GM12878 (cell line): ENCODE data around the gene ACTBL2. TPM values are rescaled to one million over a fixed set of nuclear protein-coding genes. Genes with fewer than 3 reads are reported as not detected.

ENCODE experiments used
- ATAC-seq: fragments of 200-7000 bp; cut with Tn5 transposase; 3 replicates; pipeline ENCODE4 v1.9.1; 2020; ENCODE audit warnings: mild to moderate bottlenecking, moderate library complexity
- BruUV-seq: library from RNA; stranded (reverse); fragments of 400-500 nt; replicated peaks from 2 replicates; lab custom pipeline; 2021; lab: Mats Ljungman, UMichigan
- CTCF ChIA-PET: fragments of 300-600 bp; sonication (Branson Sonifier 250); formaldehyde crosslinking; extraction: SDS; loops from one replicate; lab custom pipeline; 2021; ENCODE audit warnings: inconsistent platforms; lab: Yijun Ruan, JAX
- POLR2A ChIA-PET: fragments of 350-600 bp; formaldehyde crosslinking; extraction: SDS; loops from one replicate; lab custom pipeline; 2021; ENCODE audit warnings: inconsistent platforms; lab: Charles Lee
- RAD21 ChIA-PET: fragments of 300-600 bp; sonication (Branson Sonifier 250); formaldehyde crosslinking; loops from one replicate; lab custom pipeline; 2023; ENCODE audit warnings: antibody characterized with exemption; ENCODE audit not compliant: unreplicated experiment; lab: Charles Lee
- SMC1A ChIA-PET: fragments of 300-600 bp; sonication (Branson Sonifier 250); formaldehyde crosslinking; loops from one replicate; lab custom pipeline; 2023; ENCODE audit not compliant: unreplicated experiment, uncharacterized antibody; lab: Charles Lee
- DNase-seq: peaks from one replicate; pipeline ENCODE4 v3.0.0-alpha.2; 2011; ENCODE audit warnings: low read depth, low spot score
- FAIRE-seq: peaks from 3 replicates; lab custom pipeline; 2011; peaks lifted over from hg19 to GRCh38; lab: Jason Lieb, UNC
- H2AFZ ChIP-seq: 2 replicates; pipeline ENCODE4 v1.6.0; 2011; ENCODE audit warnings: low read depth, low read length, control low read depth; ENCODE audit not compliant: control insufficient read depth
- H3K27ac ChIP-seq: 2 replicates; pipeline ENCODE4 v1.5.1; 2011; ENCODE audit warnings: control low read depth; ENCODE audit not compliant: control insufficient read depth, insufficient read depth
- H3K27me3 ChIP-seq, 2 experiments: replicated peaks in 1 of 2; 2 replicates each; pipeline versions ENCODE4 v1.6.0 to v1.6.1; 2011; ENCODE audit warnings: low read length in 1 of 2; ENCODE audit not compliant: control insufficient read depth in 2 of 2, insufficient read depth in 2 of 2
- H3K36me3 ChIP-seq, 2 experiments: 2 replicates each; pipeline ENCODE4 v1.5.1; 2011; ENCODE audit warnings: low read length in 1 of 2; ENCODE audit not compliant: control insufficient read depth in 2 of 2, insufficient read depth in 2 of 2
- H3K4me1 ChIP-seq: 2 replicates; pipeline ENCODE4 v1.6.1; 2011; ENCODE audit warnings: mild to moderate bottlenecking, low read length, moderate library complexity, mixed read lengths; ENCODE audit not compliant: control insufficient read depth, insufficient read depth
- H3K4me2 ChIP-seq: 2 replicates; pipeline ENCODE4 v1.6.0; 2011; ENCODE audit warnings: control low read depth; ENCODE audit not compliant: control insufficient read depth, insufficient read depth
- H3K4me3 ChIP-seq: fragments of 200-600 bp; sonication (generic); 2 replicates; pipeline ENCODE4 v1.5.1; 2016
- H3K79me2 ChIP-seq: 2 replicates; pipeline ENCODE4 v1.6.0; 2011; ENCODE audit warnings: low read length; ENCODE audit not compliant: control insufficient read depth, insufficient read depth
- H3K9ac ChIP-seq: 2 replicates; pipeline ENCODE4 v1.8.0; 2011; ENCODE audit warnings: low read length, control low read depth, mixed read lengths; ENCODE audit not compliant: control insufficient read depth, insufficient read depth
- H3K9me3 ChIP-seq: replicated peaks from 3 replicates; pipeline ENCODE4 v1.5.1; 2011; ENCODE audit warnings: mild to moderate bottlenecking, low read length; ENCODE audit not compliant: control insufficient read depth, insufficient read depth
- H4K20me1 ChIP-seq: 2 replicates; pipeline ENCODE4 v1.6.0; 2011; ENCODE audit not compliant: control insufficient read depth, insufficient read depth
- BCL11A ChIP-seq: IDR thresholded peaks from 2 replicates; pipeline ENCODE4 v1.6.1; 2011; ENCODE audit warnings: low read depth, low read length
- CHD2 ChIP-seq: IDR thresholded peaks from 2 replicates; pipeline ENCODE4 v1.6.1; 2011; ENCODE audit warnings: low read depth, low read length, improper control_type of control experiment, borderline replicate concordance
- CTCF ChIP-seq, 3 experiments: IDR thresholded peaks in 2 of 3; conservative IDR thresholded peaks in 1 of 3; 2 replicates each; pipeline ENCODE4 v1.5.1; 2011; ENCODE audit warnings: low read depth in 3 of 3, low read length in 3 of 3, mild to moderate bottlenecking in 3 of 3, control low read depth in 2 of 3, moderate library complexity in 2 of 3, inconsistent platforms in 1 of 3, mixed read lengths in 1 of 3; ENCODE audit not compliant: control insufficient read depth in 2 of 3, insufficient read depth in 1 of 3; ENCODE audit errors: extremely low read depth in 1 of 3
- EED ChIP-seq: sonication (generic); IDR thresholded peaks from 2 replicates; pipeline ENCODE4 v1.6.1; 2016; ENCODE audit warnings: antibody characterized with exemption, low read depth
- HCFC1 ChIP-seq: fragments of 150-350 bp; IDR thresholded peaks from 2 replicates; pipeline ENCODE4 v1.6.1; 2014; ENCODE audit warnings: low read length
- KLF5 ChIP-seq: fragments of 450-650 bp; IDR thresholded peaks from 2 replicates; pipeline ENCODE4 v1.6.1; 2014; ENCODE audit warnings: mild to moderate bottlenecking; ENCODE audit not compliant: partially characterized antibody
- PAX8 ChIP-seq: fragments of 450-650 bp; IDR thresholded peaks from 2 replicates; pipeline ENCODE4 v1.6.1; 2017; ENCODE audit warnings: mild to moderate bottlenecking, moderate library complexity
- PBX3 ChIP-seq: IDR thresholded peaks from 2 replicates; pipeline ENCODE4 v1.6.1; 2011; ENCODE audit warnings: mild to moderate bottlenecking, low read depth, low read length, moderate library complexity; ENCODE audit not compliant: insufficient replicate concordance
- POU2F2 ChIP-seq: IDR thresholded peaks from 3 replicates; pipeline ENCODE4 v1.6.1; 2011; ENCODE audit warnings: low read depth, mild to moderate bottlenecking, low read length, borderline replicate concordance
- SIX5 ChIP-seq: IDR thresholded peaks from 2 replicates; pipeline ENCODE4 v1.6.1; 2011; ENCODE audit warnings: mild to moderate bottlenecking, low read depth, low read length, moderate library complexity; ENCODE audit not compliant: severe bottlenecking
- SREBF2 ChIP-seq: IDR thresholded peaks from 2 replicates; pipeline ENCODE4 v1.6.1; 2012; ENCODE audit warnings: mild to moderate bottlenecking, low read length
- WGBS: methylation state at CpG from one replicate; pipeline ENCODE4 v1.1.6; 2016; ENCODE audit warnings: low lambda C conversion rate; ENCODE audit not compliant: insufficient replicate concordance, insufficient coverage; ENCODE audit errors: missing lambda C conversion rate; 5-methylcytosine and 5-hydroxymethylcytosine counted together
- in situ Hi-C: fragments of 300-500 bp; cut with MboI; formaldehyde crosslinking; loops from 9 replicates; pipeline ENCODE4 v1.14.3; 2018; ENCODE audit warnings: mixed read lengths
- intact Hi-C: fragments of 100-400 bp; cut with micrococcal nuclease; formaldehyde crosslinking; loops from one replicate; pipeline ENCODE4 v1.14.2; 2022; ENCODE audit not compliant: unreplicated experiment
- polyA plus RNA-seq, 11 experiments: library from polyadenylated mRNA; depleted of rRNA in 4 of 11; unstranded in 6 of 11; stranded (reverse) in 5 of 11; fragments of >200 nt; fragmentation: Nextera tagmentation in 4 of 11; fragmentation: Illumina TruSeq in 1 of 11; extraction: Ambion mirVana in 4 of 11; extraction: Trizol in 1 of 11; gene quantifications; 1 replicate in 1 of 11; 2 replicates in 10 of 11; pipeline versions ENCODE4 v1.2.1 to v1.2.3, GENCODE V29; 2011 to 2016; ENCODE audit warnings: inconsistent platforms in 2 of 11, missing spikeins in 2 of 11, low read depth in 1 of 11
- total RNA-seq, 4 experiments: library from RNA; depleted of rRNA in 3 of 4; stranded (reverse); fragments of >200 nt in 3 of 4; fragmentation: Illumina TruSeq in 1 of 4; extraction: Trizol in 1 of 4; gene quantifications; 2 replicates each; pipeline versions ENCODE4 v1.2.1 to v1.2.3, GENCODE V29; 2013 to 2021

ACTBL2 gene
- total and polyA plus RNA-seq, 10 of the 15 experiments (the other 5 are each of a cell fraction or from before 2014, with no cell fraction given): 0.04 to 0.06 (median 0.04) TPM; not detected in 7

- ATAC-seq (no peak), DNase-seq (no peak), FAIRE-seq (no peak)
- H3K27ac ChIP-seq: no peak overlapping the region
- no peak for TF ChIP-seq SREBF2
- intact Hi-C loops (no loop called here), in situ Hi-C loops (no loop called here)
- no peak overlapping the region for H3K9ac ChIP-seq
- CTCF ChIA-PET: no interaction called here
- no peaks in the 10 kb centered on the region for H3K36me3 ChIP-seq
- no peaks in the 10 kb centered on the region for H3K4me1 ChIP-seq
- POLR2A ChIA-PET: no interaction called here
- H3K9me3 ChIP-seq: no peaks in the 10 kb centered on the region
- RAD21 ChIA-PET: interaction anchor here (1.2 kb wide), 1 partner anchor 15 kb away, joined by 3 read pairs; no protein-coding TSS in a partner anchor
- no peaks in the 10 kb centered on the region for H3K27me3 ChIP-seq
- H3K79me2 ChIP-seq: no peaks in the 10 kb centered on the region
- no peak overlapping the region for H2AFZ ChIP-seq
- no peak overlapping the region for H3K4me3 ChIP-seq
- no TSS peak for BruUV-seq
- WGBS: 20% methylated on average over 5 of the region's 5 CpGs
- SMC1A ChIA-PET: interaction anchor here (0.5 to 1.8 kb wide), 4 partner anchors 12 to 117 kb away, joined by 3 to 6 read pairs (median 4); no protein-coding TSS in a partner anchor
- H4K20me1 ChIP-seq: no peaks in the 10 kb centered on the region
- H3K4me2 ChIP-seq: no peak overlapping the region
Observed at GRCh38 chr5:57456531-57457135, 26.0 kb downstream of the ACTBL2 start.

- Histone ChIP-seq H3K9me3 (no peaks in the 10 kb centered on the region), H3K9ac (no peak overlapping the region), H3K4me3 (no peak overlapping the region), H3K79me2 (no peaks in the 10 kb centered on the region), H2AFZ (no peak overlapping the region), H3K4me1 (no peaks in the 10 kb centered on the region), H4K20me1 (no peaks in the 10 kb centered on the region), H3K27ac (no peak overlapping the region), H3K4me2 (no peak overlapping the region), H3K27me3 (no peaks in the 10 kb centered on the region), H3K36me3 (no peaks in the 10 kb centered on the region)
- RAD21 ChIA-PET: interaction anchor here (1.2 kb wide), 1 partner anchor 14 kb away, joined by 3 read pairs; no protein-coding TSS in a partner anchor
- BruUV-seq: no TSS peak
- intact Hi-C loops (no loop called here), in situ Hi-C loops (no loop called here)
- no peak for DNase-seq
- WGBS: 33% methylated on average over 16 of the region's 16 CpGs
- no peak for FAIRE-seq
- POLR2A ChIA-PET: no interaction called here
- ATAC-seq: no peak
- CTCF ChIA-PET: no interaction called here
- SMC1A ChIA-PET: interaction anchor here (0.5 to 1.8 kb wide), 5 partner anchors 10 to 117 kb away, joined by 3 to 6 read pairs (median 4); no protein-coding TSS in a partner anchor
- no peak for TF ChIP-seq PBX3
- no peak for TF ChIP-seq EED
- no peak for TF ChIP-seq CHD2
- no peak for TF ChIP-seq BCL11A
- TF ChIP-seq HCFC1: no peak
- TF ChIP-seq SIX5: no peak
- no peak for TF ChIP-seq POU2F2
- no peak for TF ChIP-seq PAX8
- no peak for TF ChIP-seq KLF5
- no peak for TF ChIP-seq CTCF (IDR thresholded peaks at IDR 0.05 in 2 of 3, conservative IDR thresholded peaks at IDR 0.05 in 1 of 3; ENCODE audit: control insufficient read depth in 2 of 3, extremely low read depth in 1 of 3, insufficient read depth in 1 of 3, low read depth in 3 of 3, low read length in 3 of 3)
Observed at GRCh38 chr5:57455511-57456455, 26.8 kb downstream of the ACTBL2 start.
